Stomach (tissue), 4 donors: ENCODE measurements around the gene ABHD17B.

Experiments
- CTCF ChIP-seq, 7 experiments: fragments of 450-650 bp in 4 of 7; fragments of 200-600 bp in 3 of 7; sonication (generic) in 3 of 7; IDR thresholded peaks; one replicate each; pipeline ENCODE4 v1.5.1; 2016 to 2019; ENCODE audit warnings: antibody characterized with exemption in 7 of 7, control low read depth in 2 of 7, mild to moderate bottlenecking in 1 of 7
- EP300 ChIP-seq: sonication (generic); formaldehyde crosslinking; IDR thresholded peaks from one replicate; pipeline ENCODE4 v1.6.1; 2017; ENCODE audit warnings: antibody characterized with exemption
- POLR2A ChIP-seq, 4 donors: fragments of 450-650 bp; IDR thresholded peaks; one replicate each; pipeline ENCODE4 v1.6.1; 2016; ENCODE audit warnings: antibody characterized with exemption in 4 of 4, control low read depth in 2 of 4, mild to moderate bottlenecking in 1 of 4, moderate library complexity in 1 of 4

- TF ChIP-seq POLR2A (IDR thresholded peaks at IDR 0.05), result no peak
- TF ChIP-seq CTCF (IDR thresholded peaks at IDR 0.05), result no peak
- no peak for TF ChIP-seq EP300
Measured at GRCh38 chr9:71937070-71937625, 26.2 kb upstream of the ABHD17B start.
